Spleen (tissue), 7 donors: ENCODE results near the gene ATP11B.

ENCODE experiments used
- CTCF ChIP-seq, 11 experiments: fragments of 200-600 bp in 7 of 11; fragments of 450-650 bp in 4 of 11; sonication (generic) in 4 of 11; IDR thresholded peaks in 8 of 11; conservative IDR thresholded peaks in 3 of 11; 1 replicate in 7 of 11; 2 replicates in 4 of 11; pipeline versions ENCODE4 v1.4.0 to v1.8.0; 2016 to 2021; ENCODE audit warnings: antibody characterized with exemption in 11 of 11, inconsistent platforms in 4 of 11, mild to moderate bottlenecking in 1 of 11
- POLR2A ChIP-seq, 3 donors: fragments of 450-650 bp; IDR thresholded peaks; one replicate each; pipeline ENCODE4 v1.5.1; 2017; ENCODE audit warnings: antibody characterized with exemption in 3 of 3, mild to moderate bottlenecking in 1 of 3
- donor health status: DM: no; HTN: no; CAD: no; lungs with moderate emphysema.
- donor health status: DM: no; HTN: no; CAD: no.
- donor health status: DM: no; HTN: no; CAD: no.

GRCh38 chr3:182921665-182922355 lies 128.5 kb downstream of the ATP11B start:
- TF ChIP-seq POLR2A (IDR thresholded peaks at IDR 0.05) (no peak), CTCF (IDR thresholded peaks at IDR 0.05 in 8 of 11, conservative IDR thresholded peaks at IDR 0.05 in 3 of 11) (no peak)
